DND-41 (cell line): ENCODE measurements around the gene FHIT.

Experiments used
- EZH2 ChIP-seq: IDR thresholded peaks from 3 replicates; pipeline ENCODE4 v1.6.1; 2012; ENCODE audit warnings: borderline replicate concordance, low read depth, mild to moderate bottlenecking, moderate library complexity, low read length, inconsistent platforms; ENCODE audit not compliant: severe bottlenecking
- TF ChIP-seq, protein P1 (sequence below): IDR thresholded peaks from 2 replicates; pipeline ENCODE4 v1.5.1; 2012; ENCODE audit warnings: borderline replicate concordance, low read length, moderate library complexity, mild to moderate bottlenecking; ENCODE audit not compliant: poor library complexity, severe bottlenecking; ENCODE audit errors: extremely low read depth

- TF ChIP-seq, protein P1, sequence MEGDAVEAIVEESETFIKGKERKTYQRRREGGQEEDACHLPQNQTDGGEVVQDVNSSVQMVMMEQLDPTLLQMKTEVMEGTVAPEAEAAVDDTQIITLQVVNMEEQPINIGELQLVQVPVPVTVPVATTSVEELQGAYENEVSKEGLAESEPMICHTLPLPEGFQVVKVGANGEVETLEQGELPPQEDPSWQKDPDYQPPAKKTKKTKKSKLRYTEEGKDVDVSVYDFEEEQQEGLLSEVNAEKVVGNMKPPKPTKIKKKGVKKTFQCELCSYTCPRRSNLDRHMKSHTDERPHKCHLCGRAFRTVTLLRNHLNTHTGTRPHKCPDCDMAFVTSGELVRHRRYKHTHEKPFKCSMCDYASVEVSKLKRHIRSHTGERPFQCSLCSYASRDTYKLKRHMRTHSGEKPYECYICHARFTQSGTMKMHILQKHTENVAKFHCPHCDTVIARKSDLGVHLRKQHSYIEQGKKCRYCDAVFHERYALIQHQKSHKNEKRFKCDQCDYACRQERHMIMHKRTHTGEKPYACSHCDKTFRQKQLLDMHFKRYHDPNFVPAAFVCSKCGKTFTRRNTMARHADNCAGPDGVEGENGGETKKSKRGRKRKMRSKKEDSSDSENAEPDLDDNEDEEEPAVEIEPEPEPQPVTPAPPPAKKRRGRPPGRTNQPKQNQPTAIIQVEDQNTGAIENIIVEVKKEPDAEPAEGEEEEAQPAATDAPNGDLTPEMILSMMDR, result no peak
- no peak for TF ChIP-seq EZH2
These were observed 915.2 kb downstream of the FHIT start for GRCh38 chr3:60336061-60336460.
